ENCODE data around the gene UBL3.

The UBL3 gene

DNA sequence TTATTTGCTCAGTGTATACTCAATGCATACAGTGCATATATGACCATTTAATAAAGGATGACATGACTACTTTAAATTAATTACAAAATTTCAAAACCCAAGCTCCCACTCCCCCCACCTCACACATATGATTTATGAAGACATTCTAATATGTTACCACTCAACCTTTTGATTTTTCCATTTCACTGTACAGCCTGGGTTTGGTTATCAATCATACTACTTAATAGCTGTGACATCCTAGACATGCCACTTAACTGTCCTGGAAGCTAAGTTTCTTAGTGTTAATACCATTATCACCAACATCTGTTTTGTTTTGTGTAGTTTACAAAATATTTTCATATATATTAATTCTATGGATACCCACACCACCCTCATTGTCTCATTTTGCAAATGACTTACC is 42.2 kb downstream of the UBL3 start:
- Histone ChIP-seq H4K20me1 (ENCODE audit: insufficient read depth, low read length) (no peaks in the 10 kb centered on the region), H2AFZ (ENCODE audit: low read depth, low read length) (no peak overlapping the region), H3K79me2 (ENCODE audit: low read length) (peaks cover 76% of the 10 kb centered on the region), H3K36me3 (replicated peaks; ENCODE audit: low read depth, low read length) (no peaks in the 10 kb centered on the region), H3K27ac (ENCODE audit: low read length) (no peak overlapping the region), H3K4me3 (ENCODE audit: low read length) (no peak overlapping the region), H3K9ac (ENCODE audit: low read length) (no peak overlapping the region), H3K4me2 (ENCODE audit: low read length) (no peak overlapping the region), H3K4me1 (ENCODE audit: low read length) (peaks cover 71% of the 10 kb centered on the region), H3K27me3 (ENCODE audit: low read depth, low read length) (no peaks in the 10 kb centered on the region), H3K9me3 (ENCODE audit: insufficient read depth, low read length) (no peaks in the 10 kb centered on the region)
- no peak for TF ChIP-seq EZH2phosphoT487 (IDR thresholded peaks at IDR 0.05; ENCODE audit: low read depth)
- TF ChIP-seq, protein P1, sequence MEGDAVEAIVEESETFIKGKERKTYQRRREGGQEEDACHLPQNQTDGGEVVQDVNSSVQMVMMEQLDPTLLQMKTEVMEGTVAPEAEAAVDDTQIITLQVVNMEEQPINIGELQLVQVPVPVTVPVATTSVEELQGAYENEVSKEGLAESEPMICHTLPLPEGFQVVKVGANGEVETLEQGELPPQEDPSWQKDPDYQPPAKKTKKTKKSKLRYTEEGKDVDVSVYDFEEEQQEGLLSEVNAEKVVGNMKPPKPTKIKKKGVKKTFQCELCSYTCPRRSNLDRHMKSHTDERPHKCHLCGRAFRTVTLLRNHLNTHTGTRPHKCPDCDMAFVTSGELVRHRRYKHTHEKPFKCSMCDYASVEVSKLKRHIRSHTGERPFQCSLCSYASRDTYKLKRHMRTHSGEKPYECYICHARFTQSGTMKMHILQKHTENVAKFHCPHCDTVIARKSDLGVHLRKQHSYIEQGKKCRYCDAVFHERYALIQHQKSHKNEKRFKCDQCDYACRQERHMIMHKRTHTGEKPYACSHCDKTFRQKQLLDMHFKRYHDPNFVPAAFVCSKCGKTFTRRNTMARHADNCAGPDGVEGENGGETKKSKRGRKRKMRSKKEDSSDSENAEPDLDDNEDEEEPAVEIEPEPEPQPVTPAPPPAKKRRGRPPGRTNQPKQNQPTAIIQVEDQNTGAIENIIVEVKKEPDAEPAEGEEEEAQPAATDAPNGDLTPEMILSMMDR (IDR thresholded peaks at IDR 0.05; ENCODE audit: low read depth, low read length) = no peak

DNA sequence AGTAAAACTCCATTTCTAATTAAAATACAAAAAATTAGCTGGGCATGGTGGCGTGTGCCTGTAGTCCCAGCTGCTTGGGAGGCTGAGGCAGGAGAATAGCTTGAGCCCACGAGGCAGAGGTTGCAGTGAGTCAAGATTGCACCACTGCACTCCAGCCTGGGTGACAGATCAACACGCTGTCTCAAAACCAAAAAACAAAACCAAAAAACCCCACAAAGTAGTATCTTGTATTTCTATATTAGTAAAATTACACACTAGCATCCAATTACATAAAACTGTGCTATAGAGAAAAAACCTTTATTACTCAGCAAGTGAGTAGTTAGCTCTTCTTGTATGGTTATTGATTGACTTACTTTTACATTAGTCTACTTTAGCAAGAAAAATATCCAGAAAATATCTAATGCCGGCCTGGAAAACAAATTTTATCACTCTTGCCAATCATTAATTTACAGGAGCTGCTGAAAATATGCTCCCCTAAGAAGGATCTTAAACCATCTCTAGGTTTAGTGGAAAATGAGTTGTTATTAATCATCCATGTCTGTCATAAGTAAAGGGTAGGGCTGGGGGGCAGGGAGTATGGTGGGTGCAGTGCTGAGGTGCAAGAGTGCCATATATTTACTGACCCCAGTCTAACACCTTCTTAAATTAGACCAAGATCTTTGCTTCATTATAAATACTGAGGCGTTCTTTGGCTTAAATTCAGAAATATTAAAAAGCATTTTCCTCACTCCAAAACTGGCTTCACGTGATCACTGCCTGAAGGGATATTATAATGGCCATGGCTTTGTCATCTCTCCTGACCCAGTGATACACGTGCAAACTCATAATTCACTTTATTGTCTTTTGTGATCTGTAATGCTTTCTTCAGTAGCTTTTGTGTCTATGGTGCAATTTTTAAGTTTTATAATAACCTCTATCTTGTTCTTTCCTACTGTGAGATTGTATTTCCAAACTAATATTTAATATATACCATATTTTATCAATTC is 44.1 kb downstream of the UBL3 start:
- no peak overlapping the region; the same call in 1 of the 2 replicates for H3K9ac ChIP-seq (ENCODE audit: low read length)
- H3K4me1 ChIP-seq (ENCODE audit: low read length) = peaks cover 80% of the 10 kb centered on the region

DNA sequence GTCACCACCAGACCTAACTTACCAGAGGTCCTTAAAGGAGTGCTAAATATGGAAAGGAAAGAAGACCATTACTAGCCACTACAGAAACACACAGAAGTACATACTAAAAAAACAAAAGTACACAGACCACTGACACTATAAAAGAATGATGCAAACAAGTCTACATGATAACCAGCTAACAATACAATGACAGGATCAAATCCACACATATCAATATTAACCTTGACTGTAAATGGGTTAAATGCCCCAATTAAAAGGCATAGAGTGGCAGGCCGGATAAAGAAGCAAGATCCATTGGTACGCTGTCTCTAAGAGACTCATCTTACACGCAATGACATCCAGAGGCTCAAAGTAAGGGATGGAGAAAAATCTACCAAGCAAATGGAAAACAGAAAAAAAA is 47.2 kb downstream of the UBL3 start:
- peaks cover 74% of the 10 kb centered on the region for H3K79me2 ChIP-seq (ENCODE audit: low read length)
- H3K4me2 ChIP-seq (ENCODE audit: low read length) = no peak overlapping the region
- H3K9ac ChIP-seq (ENCODE audit: low read length) = no peak overlapping the region
- no peaks in the 10 kb centered on the region for H3K9me3 ChIP-seq (ENCODE audit: insufficient read depth, low read length)
- H3K27ac ChIP-seq (ENCODE audit: low read length) = no peak overlapping the region
- TF ChIP-seq, protein P1 (IDR thresholded peaks at IDR 0.05; ENCODE audit: low read depth, low read length) = no peak
- TF ChIP-seq EZH2phosphoT487 (IDR thresholded peaks at IDR 0.05; ENCODE audit: low read depth) = no peak
- H3K36me3 ChIP-seq (replicated peaks; ENCODE audit: low read depth, low read length) = no peaks in the 10 kb centered on the region
- peaks cover 50% of the 10 kb centered on the region for H3K4me1 ChIP-seq (ENCODE audit: low read length)
- H3K4me3 ChIP-seq (ENCODE audit: low read length) = no peak overlapping the region
- H2AFZ ChIP-seq (ENCODE audit: low read depth, low read length) = no peak overlapping the region
- H4K20me1 ChIP-seq (ENCODE audit: insufficient read depth, low read length) = peaks cover 3% of the 10 kb centered on the region; the same call in 1 of the 2 replicates
- H3K27me3 ChIP-seq (ENCODE audit: low read depth, low read length) = no peaks in the 10 kb centered on the region

More for the DNA sequence above, 44.1 kb downstream of the UBL3 start:
- H3K9me3 ChIP-seq (ENCODE audit: insufficient read depth, low read length) = no peaks in the 10 kb centered on the region
- H3K36me3 ChIP-seq (replicated peaks; ENCODE audit: low read depth, low read length) = no peaks in the 10 kb centered on the region
- peak overlapping the region; percentile 46 for H3K4me3 ChIP-seq (ENCODE audit: low read length)
- H4K20me1 ChIP-seq (ENCODE audit: insufficient read depth, low read length) = peaks cover 3% of the 10 kb centered on the region; the same call in 1 of the 2 replicates
- H3K4me2 ChIP-seq (ENCODE audit: low read length) = peak overlapping the region; percentile 67
- peak overlapping the region; percentile 35 for H3K27ac ChIP-seq (ENCODE audit: low read length)
- H3K79me2 ChIP-seq (ENCODE audit: low read length) = peaks cover 82% of the 10 kb centered on the region
- H2AFZ ChIP-seq (ENCODE audit: low read depth, low read length) = no peak overlapping the region
- TF ChIP-seq EZH2phosphoT487 (IDR thresholded peaks at IDR 0.05; ENCODE audit: low read depth) = no peak
- TF ChIP-seq, protein P1 (IDR thresholded peaks at IDR 0.05; ENCODE audit: low read depth, low read length) = no peak
- no peaks in the 10 kb centered on the region for H3K27me3 ChIP-seq (ENCODE audit: low read depth, low read length)

DNA sequence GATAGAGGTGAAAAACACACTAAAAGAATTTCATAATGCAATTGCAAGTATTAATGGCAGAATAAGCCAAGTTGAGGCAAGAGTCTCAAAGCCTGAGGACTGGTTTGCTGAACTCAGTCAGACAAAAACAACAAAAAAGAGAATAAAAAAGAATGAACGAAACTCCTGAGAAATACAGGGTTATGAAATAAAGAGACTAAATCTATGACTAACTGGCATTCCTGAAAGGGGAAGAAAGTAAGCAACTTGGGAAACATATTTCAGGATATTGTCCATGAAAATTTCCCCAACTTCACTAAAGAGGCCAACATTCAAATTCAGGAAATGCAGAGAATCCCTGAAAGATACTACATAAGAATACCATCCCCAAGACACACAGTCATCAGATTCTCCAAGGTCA is 47.8 kb downstream of the UBL3 start:
- peaks cover 69% of the 10 kb centered on the region for H3K79me2 ChIP-seq (ENCODE audit: low read length)
- peaks cover 44% of the 10 kb centered on the region for H3K4me1 ChIP-seq (ENCODE audit: low read length)
- peaks cover 3% of the 10 kb centered on the region; the same call in 1 of the 2 replicates for H4K20me1 ChIP-seq (ENCODE audit: insufficient read depth, low read length)

More for the DNA sequence above, 47.8 kb downstream of the UBL3 start:
- H3K4me3 ChIP-seq (ENCODE audit: low read length) = no peak overlapping the region
- H3K4me2 ChIP-seq (ENCODE audit: low read length) = 0 out of 2 replicates have a peak overlapping the region, but pooled peaks have one; percentile 6
- H3K27ac ChIP-seq (ENCODE audit: low read length) = no peak overlapping the region
- H3K36me3 ChIP-seq (replicated peaks; ENCODE audit: low read depth, low read length) = no peaks in the 10 kb centered on the region
- no peaks in the 10 kb centered on the region for H3K9me3 ChIP-seq (ENCODE audit: insufficient read depth, low read length)
- H2AFZ ChIP-seq (ENCODE audit: low read depth, low read length) = no peak overlapping the region
- no peak for TF ChIP-seq EZH2phosphoT487 (IDR thresholded peaks at IDR 0.05; ENCODE audit: low read depth)
- TF ChIP-seq, protein P1 (IDR thresholded peaks at IDR 0.05; ENCODE audit: low read depth, low read length) = no peak
- H3K27me3 ChIP-seq (ENCODE audit: low read depth, low read length) = no peaks in the 10 kb centered on the region
- H3K9ac ChIP-seq (ENCODE audit: low read length) = peak overlapping the region; percentile 2; the same call in 1 of the 2 replicates

Measured in OCI-LY3 (cell line).